Liver (tissue), 9 donors: Measurements from ENCODE around the gene SNX10. TPM values are rescaled to one million over a fixed set of nuclear protein-coding genes. Genes with fewer than 3 reads are reported as not detected.

Source experiments
- DNase-seq: peaks from one replicate; pipeline ENCODE4 v3.0.0-alpha.2; 2017; ENCODE audit warnings: low spot score
- H3K27ac ChIP-seq, 2 donors: one replicate each; pipeline ENCODE4 v1.7.0; 2013; ENCODE audit warnings: inconsistent platforms in 2 of 2, low read length in 2 of 2, control low read depth in 1 of 2, low read depth in 1 of 2, mild to moderate bottlenecking in 1 of 2
- H3K27me3 ChIP-seq, 4 donors: one replicate each; pipeline versions ENCODE4 v1.6.1 to v1.7.0; 2013; ENCODE audit warnings: low read length in 3 of 4, inconsistent platforms in 1 of 4, mild to moderate bottlenecking in 1 of 4, moderate library complexity in 1 of 4; ENCODE audit not compliant: control insufficient read depth in 4 of 4, insufficient read depth in 4 of 4
- H3K36me3 ChIP-seq, 4 donors: one replicate each; pipeline versions ENCODE4 v1.6.1 to v1.7.0; 2013; ENCODE audit warnings: low read length in 3 of 4, mild to moderate bottlenecking in 3 of 4, low read depth in 1 of 4, moderate library complexity in 1 of 4; ENCODE audit not compliant: control insufficient read depth in 4 of 4, insufficient read depth in 3 of 4
- H3K4me1 ChIP-seq, 4 donors: one replicate each; pipeline versions ENCODE4 v1.6.1 to v1.7.0; 2013; ENCODE audit warnings: low read length in 3 of 4, mild to moderate bottlenecking in 3 of 4, moderate library complexity in 1 of 4; ENCODE audit not compliant: control insufficient read depth in 4 of 4, insufficient read depth in 4 of 4
- H3K4me3 ChIP-seq, 3 donors: one replicate each; pipeline versions ENCODE4 v1.6.1 to v1.7.0; 2013; ENCODE audit warnings: low read length in 3 of 3, control low read depth in 1 of 3, low read depth in 1 of 3, mild to moderate bottlenecking in 1 of 3
- H3K9ac ChIP-seq, 2 donors: one replicate each; pipeline ENCODE4 v1.7.0; 2013; ENCODE audit warnings: low read length in 2 of 2, mild to moderate bottlenecking in 2 of 2, moderate library complexity in 2 of 2, control low read depth in 1 of 2, low read depth in 1 of 2
- H3K9me3 ChIP-seq, 4 donors: one replicate each; pipeline versions ENCODE4 v1.6.1 to v1.7.0; 2013; ENCODE audit warnings: low read length in 3 of 4; ENCODE audit not compliant: control insufficient read depth in 4 of 4
- ATF3 ChIP-seq: IDR thresholded peaks from 2 replicates; pipeline ENCODE4 v1.6.1; 2016; ENCODE audit warnings: antibody characterized with exemption
- CTCF ChIP-seq: fragments of 150-350 bp; IDR thresholded peaks from 2 replicates; pipeline ENCODE4 v1.5.1; 2017; ENCODE audit warnings: improper control_type of control experiment, low read depth, low read length; ENCODE audit not compliant: missing input control
- EGR1 ChIP-seq, 2 donors: IDR thresholded peaks; 2 replicates each; pipeline ENCODE4 v1.6.1; 2016 to 2018; ENCODE audit warnings: antibody characterized with exemption in 2 of 2, low read depth in 2 of 2
- FOXA1 ChIP-seq: IDR thresholded peaks from 2 replicates; pipeline ENCODE4 v1.6.1; 2016; ENCODE audit warnings: antibody characterized with exemption
- FOXA2 ChIP-seq: IDR thresholded peaks from 2 replicates; pipeline ENCODE4 v1.6.1; 2016; ENCODE audit warnings: antibody characterized with exemption
- GABPA ChIP-seq, 2 donors: IDR thresholded peaks in 1 of 2; conservative IDR thresholded peaks in 1 of 2; 2 replicates each; pipeline ENCODE4 v1.6.1; 2016; ENCODE audit warnings: antibody characterized with exemption in 2 of 2, mild to moderate bottlenecking in 1 of 2, moderate library complexity in 1 of 2
- HNF4A ChIP-seq, 2 donors: conservative IDR thresholded peaks; 2 replicates each; pipeline ENCODE4 v1.6.1; 2016; ENCODE audit warnings: antibody characterized with exemption in 2 of 2, mild to moderate bottlenecking in 2 of 2
- HNF4G ChIP-seq: IDR thresholded peaks from 2 replicates; pipeline ENCODE4 v1.6.1; 2016; ENCODE audit warnings: antibody characterized with exemption
- JUND ChIP-seq, 2 donors: IDR thresholded peaks; 2 replicates each; pipeline ENCODE4 v1.6.1; 2016; ENCODE audit warnings: antibody characterized with exemption in 2 of 2
- MAX ChIP-seq: IDR thresholded peaks from 2 replicates; pipeline ENCODE4 v1.6.1; 2016; ENCODE audit warnings: antibody characterized with exemption
- NR2F2 ChIP-seq: IDR thresholded peaks from 2 replicates; pipeline ENCODE4 v1.6.1; 2016; ENCODE audit warnings: antibody characterized with exemption
- RAD21 ChIP-seq, 2 donors: IDR thresholded peaks; 2 replicates each; pipeline ENCODE4 v1.6.1; 2016; ENCODE audit warnings: antibody characterized with exemption in 2 of 2, mild to moderate bottlenecking in 2 of 2
- REST ChIP-seq: IDR thresholded peaks from 2 replicates; pipeline ENCODE4 v1.6.1; 2016; ENCODE audit warnings: antibody characterized with exemption, mild to moderate bottlenecking
- RXRA ChIP-seq, 2 donors: IDR thresholded peaks; 2 replicates each; pipeline ENCODE4 v1.6.1; 2017 to 2018; ENCODE audit warnings: antibody characterized with exemption in 2 of 2, mild to moderate bottlenecking in 1 of 2
- SP1 ChIP-seq: IDR thresholded peaks from 2 replicates; pipeline ENCODE4 v1.6.1; 2018; ENCODE audit warnings: antibody characterized with exemption, mild to moderate bottlenecking
- TAF1 ChIP-seq: conservative IDR thresholded peaks from 2 replicates; pipeline ENCODE4 v1.6.1; 2016; ENCODE audit warnings: antibody characterized with exemption, mild to moderate bottlenecking
- YY1 ChIP-seq: IDR thresholded peaks from 2 replicates; pipeline ENCODE4 v1.6.1; 2016; ENCODE audit warnings: antibody characterized with exemption, mild to moderate bottlenecking
- ZBTB33 ChIP-seq: IDR thresholded peaks from 2 replicates; pipeline ENCODE4 v1.6.1; 2016; ENCODE audit warnings: antibody characterized with exemption
- WGBS: extraction: QIAGEN DNeasy Blood & Tissue Kit; methylation state at CpG from one replicate; pipeline ENCODE4 v1.1.7; 2013; 5-methylcytosine and 5-hydroxymethylcytosine counted together
- polyA plus RNA-seq, 2 donors: library from polyadenylated mRNA; stranded (reverse) in 1 of 2; unstranded in 1 of 2; fragments of 200-250 nt in 1 of 2; fragments of >200 nt in 1 of 2; fragmentation: Nextera tagmentation in 1 of 2; extraction: Ambion mirVana in 1 of 2; gene quantifications; one replicate each; pipeline versions ENCODE4 v1.2.1 to v1.2.3, GENCODE V29; 2013 to 2015
- total RNA-seq, 2 donors: library from RNA; depleted of rRNA; stranded (reverse); fragments of >200 nt; gene quantifications; one replicate each; pipeline ENCODE4 v1.2.3, GENCODE V29; 2014
- donor health status: healthy.
- donor health status: healthy.
- donor health status: healthy.
- donor health status: healthy.
- donor health status: healthy.

SNX10 gene
- total and polyA plus RNA-seq, 4 donors: 5.9 to 15.9 (median 12.8) TPM

GRCh38 chr7:26292768-26293560 lies 1.3 kb downstream of the SNX10 start:
- 77% methylated on average over 11 of the region's 11 CpGs for WGBS
- Histone ChIP-seq H3K4me1 (peaks cover 0 to 23% (median 4%) of the 10 kb centered on the region in 4 donors), H3K9me3 (no peaks in the 10 kb centered on the region), H3K36me3 (peaks cover 0 to 6% (median 0%) of the 10 kb centered on the region in 4 donors), H3K4me3 (peak overlapping the region; percentile 63 to 89 (median 79)), H3K27ac (peak overlapping the region; percentile 85 to 88), H3K27me3 (no peaks in the 10 kb centered on the region), H3K9ac (peak overlapping the region; percentile 35 to 80)
- no peak for DNase-seq
- TF ChIP-seq MAX: no peak
- no peak for TF ChIP-seq HNF4A (conservative IDR thresholded peaks at IDR 0.05)
- TF ChIP-seq GABPA (IDR thresholded peaks at IDR 0.05 in 1 of 2, conservative IDR thresholded peaks at IDR 0.05 in 1 of 2): no peak
- no peak for TF ChIP-seq YY1
- no peak for TF ChIP-seq RAD21 (IDR thresholded peaks at IDR 0.05)
- TF ChIP-seq EGR1 (IDR thresholded peaks at IDR 0.05; ENCODE audit: low read depth in 2 of 2): no peak
- TF ChIP-seq REST: no peak
- no peak for TF ChIP-seq HNF4G
- TF ChIP-seq SP1: no peak
- TF ChIP-seq CTCF: no peak
- TF ChIP-seq NR2F2: no peak
- TF ChIP-seq JUND (IDR thresholded peaks at IDR 0.05): no peak
- TF ChIP-seq ATF3: no peak
- no peak for TF ChIP-seq RXRA (IDR thresholded peaks at IDR 0.05)
- no peak for TF ChIP-seq ZBTB33
- no peak for TF ChIP-seq FOXA1
- TF ChIP-seq TAF1: no peak
- TF ChIP-seq FOXA2: no peak
